Endothelial cell of umbilical vein (primary cell): ENCODE measurements around the gene EPAS1. TPM values are rescaled to one million over a fixed set of nuclear protein-coding genes. Genes with fewer than 3 reads are reported as not detected.

ENCODE experiments used
- BruUV-seq: library from RNA; stranded (reverse); fragments of 400-500 nt; replicated peaks from 2 replicates; lab custom pipeline; 2021; lab: Mats Ljungman, UMichigan
- CTCF ChIA-PET: fragments of 300-600, 350-600 bp; sonication (Branson Sonifier 250); formaldehyde crosslinking; loops from one replicate; lab custom pipeline; 2021; ENCODE audit warnings: antibody characterized with exemption, inconsistent platforms; lab: Charles Lee
- POLR2A ChIA-PET: fragments of 300-600, 350-600 bp; sonication (Branson Sonifier 250); formaldehyde crosslinking; loops from one replicate; lab custom pipeline; 2021; ENCODE audit warnings: antibody characterized with exemption, inconsistent platforms; lab: Charles Lee
- DNase-seq: peaks from one replicate; pipeline ENCODE4 v3.0.0-alpha.2; 2011; ENCODE audit warnings: low read depth, low spot score
- FAIRE-seq: peaks from 2 replicates; lab custom pipeline; 2011; peaks lifted over from hg19 to GRCh38; lab: Jason Lieb, UNC
- H2AFZ ChIP-seq: 2 replicates; pipeline ENCODE4 v1.6.0; 2012; ENCODE audit warnings: low read depth, low read length, control low read depth, inconsistent platforms
- H3K27ac ChIP-seq: 2 replicates; pipeline ENCODE4 v1.5.1; 2011; ENCODE audit warnings: low read depth, mild to moderate bottlenecking, control low read depth, low read length, moderate library complexity; ENCODE audit not compliant: insufficient read depth
- H3K27me3 ChIP-seq, 2 experiments: 2 replicates each; pipeline versions ENCODE4 v1.6.0 to v1.6.1; 2011; ENCODE audit warnings: low read length in 2 of 2, mixed read lengths in 1 of 2; ENCODE audit not compliant: control insufficient read depth in 2 of 2, insufficient read depth in 2 of 2
- H3K36me3 ChIP-seq, 2 experiments: 2 replicates in 1 of 2; 3 replicates in 1 of 2; pipeline ENCODE4 v1.5.1; 2011; ENCODE audit warnings: low read length in 2 of 2, mild to moderate bottlenecking in 1 of 2, moderate library complexity in 1 of 2; ENCODE audit not compliant: control insufficient read depth in 2 of 2, insufficient read depth in 2 of 2; ENCODE audit errors: extremely low read depth in 1 of 2
- H3K4me1 ChIP-seq: 3 replicates; pipeline ENCODE4 v1.5.1; 2011; ENCODE audit warnings: mild to moderate bottlenecking, low read length; ENCODE audit not compliant: control insufficient read depth, insufficient read depth; ENCODE audit errors: extremely low read depth
- H3K4me2 ChIP-seq: 2 replicates; pipeline ENCODE4 v1.6.1; 2011; ENCODE audit warnings: low read length, control low read depth, mixed read lengths; ENCODE audit not compliant: insufficient read depth
- H3K4me3 ChIP-seq, 3 experiments: fragments of 200-600 bp in 1 of 3; sonication (generic), shearing (Covaris generic) in 1 of 3; replicated peaks in 1 of 3; 2 replicates each; pipeline ENCODE4 v1.5.1; 2011 to 2016; ENCODE audit warnings: control low read depth in 3 of 3, low read length in 3 of 3, mild to moderate bottlenecking in 2 of 3, inconsistent platforms in 1 of 3, low read depth in 1 of 3, moderate library complexity in 1 of 3; ENCODE audit not compliant: insufficient read depth in 1 of 3
- H3K79me2 ChIP-seq: 2 replicates; pipeline ENCODE4 v1.6.0; 2012; ENCODE audit warnings: low read length, inconsistent platforms; ENCODE audit not compliant: control insufficient read depth, insufficient read depth
- H3K9ac ChIP-seq: replicated peaks from 2 replicates; pipeline ENCODE3; 2011; ENCODE audit warnings: low read length, control low read depth; ENCODE audit not compliant: insufficient read depth; ENCODE audit errors: extremely low read depth
- H3K9me1 ChIP-seq: replicated peaks from 3 replicates; pipeline ENCODE4 v1.6.0; 2011; ENCODE audit warnings: mild to moderate bottlenecking, low read length; ENCODE audit not compliant: control insufficient read depth, insufficient read depth; ENCODE audit errors: extremely low read depth
- H3K9me3 ChIP-seq: replicated peaks from 2 replicates; pipeline ENCODE4 v1.5.1; 2012; ENCODE audit warnings: low read length, inconsistent platforms; ENCODE audit not compliant: control insufficient read depth, insufficient read depth
- H4K20me1 ChIP-seq: replicated peaks from 2 replicates; pipeline ENCODE3; 2011; ENCODE audit warnings: mild to moderate bottlenecking, low read length; ENCODE audit not compliant: control insufficient read depth, insufficient read depth; ENCODE audit errors: extremely low read depth
- EZH2 ChIP-seq: IDR thresholded peaks from 2 replicates; pipeline ENCODE4 v1.6.1; 2012; ENCODE audit warnings: borderline replicate concordance, low read depth, mild to moderate bottlenecking, moderate library complexity, low read length, inconsistent platforms; ENCODE audit not compliant: severe bottlenecking
- FOS ChIP-seq: IDR thresholded peaks from 2 replicates; pipeline ENCODE4 v1.6.1; 2011; ENCODE audit warnings: mild to moderate bottlenecking, low read length, moderate library complexity, borderline replicate concordance; ENCODE audit not compliant: insufficient read depth
- GATA2 ChIP-seq: IDR thresholded peaks from 2 replicates; pipeline ENCODE4 v1.7.0; 2011; ENCODE audit warnings: low read depth, mild to moderate bottlenecking, moderate library complexity, mixed read lengths, low read length; ENCODE audit not compliant: insufficient read length, insufficient read depth
- JUN ChIP-seq: IDR thresholded peaks from 2 replicates; pipeline ENCODE4 v1.6.1; 2011; ENCODE audit warnings: borderline replicate concordance, low read depth; ENCODE audit not compliant: insufficient read length, insufficient read depth
- MYC ChIP-seq: IDR thresholded peaks from one replicate; pipeline ENCODE4 v1.6.1; 2011; ENCODE audit warnings: mild to moderate bottlenecking, low read depth, low read length
- POLR2A ChIP-seq: IDR thresholded peaks from 2 replicates; pipeline ENCODE4 v1.6.1; 2012; ENCODE audit warnings: low read depth, mild to moderate bottlenecking, control low read depth, low read length
- POLR2AphosphoS5 ChIP-seq: IDR thresholded peaks from 2 replicates; pipeline ENCODE4 v1.6.1; 2012; ENCODE audit warnings: low read depth, mild to moderate bottlenecking, control low read depth, low read length, moderate library complexity; ENCODE audit not compliant: insufficient read depth
- dilution Hi-C: fragments of 300-500 bp; cut with MboI; formaldehyde crosslinking; loops from one replicate; pipeline ENCODE4 v1.15.0; 2019; ENCODE audit warnings: low sequenced_read_pairs; ENCODE audit not compliant: extremely low pct_ligation_motif_present
- intact Hi-C: fragments of 100-400 bp; cut with micrococcal nuclease; formaldehyde crosslinking; loops from one replicate; pipeline ENCODE4 v1.10.0; 2022
- polyA plus RNA-seq, 4 experiments: library from polyadenylated mRNA; depleted of rRNA in 3 of 4; stranded (reverse) in 3 of 4; unstranded in 1 of 4; fragments of >200 nt; gene quantifications; 2 replicates each; pipeline versions ENCODE4 v1.2.1 to v1.2.3, GENCODE V29; 2011 to 2012; ENCODE audit warnings: missing spikeins in 1 of 4
- total RNA-seq: library from RNA; stranded (reverse); gene quantifications from 2 replicates; pipeline ENCODE4 v1.2.3, GENCODE V29; 2021
- TF ChIP-seq, protein P1 (sequence below), 2 donors: IDR thresholded peaks; 1 replicate in 1 of 2; 2 replicates in 1 of 2; pipeline ENCODE4 v1.5.1; 2011; ENCODE audit warnings: low read length in 2 of 2, mild to moderate bottlenecking in 2 of 2, moderate library complexity in 2 of 2, control low read depth in 1 of 2, inconsistent platforms in 1 of 2, low read depth in 1 of 2; ENCODE audit not compliant: insufficient read depth in 1 of 2; ENCODE audit errors: extremely low read depth in 1 of 2
- TF ChIP-seq, protein P2 (sequence below): IDR thresholded peaks from 2 replicates; pipeline ENCODE4 v1.6.1; 2011; ENCODE audit not compliant: insufficient read depth, insufficient read length

Gene EPAS1
- total and polyA plus RNA-seq, 2 donors (not counting 3 experiments of a cell fraction or from before 2014, with no cell fraction given) = 229 to 374 TPM

DNA sequence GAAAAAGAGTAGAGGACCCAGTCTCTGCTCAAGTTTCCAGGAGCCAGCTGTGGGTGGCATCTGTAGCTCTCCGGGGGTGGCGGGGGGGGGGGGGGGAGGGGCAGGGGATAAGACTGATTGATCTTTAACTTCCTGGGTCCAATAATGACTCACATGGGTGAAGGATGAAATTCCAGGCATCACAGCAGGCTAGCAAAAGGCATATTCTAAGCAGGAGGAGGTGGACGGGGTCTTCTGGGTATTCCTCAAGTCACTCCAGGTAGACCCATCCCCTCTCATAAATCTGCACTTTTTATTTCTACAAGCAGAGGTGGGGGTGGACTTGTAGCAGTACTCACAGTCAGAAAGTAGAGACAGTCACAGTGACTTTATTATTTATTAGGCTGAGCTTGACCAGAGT lies 96.7 kb downstream of the EPAS1 start:
- BruUV-seq = no TSS peak
- H3K79me2 ChIP-seq = no peaks in the 10 kb centered on the region
- no peaks in the 10 kb centered on the region for H3K9me3 ChIP-seq
- no peaks in the 10 kb centered on the region for H3K9me1 ChIP-seq
- POLR2A ChIA-PET = interaction anchor here (0.5 kb wide), 1 partner anchor 1413 kb away, joined by 3 read pairs; no protein-coding TSS in a partner anchor
- dilution Hi-C loops (no loop called here), intact Hi-C loops (no loop called here)
- DNase-seq (no peak), FAIRE-seq (no peak)
- CTCF ChIA-PET = interaction anchor here (1.0 to 1.8 kb wide), 2 partner anchors 11 to 400 kb away, joined by 3 to 6 read pairs; no protein-coding TSS in a partner anchor
- H4K20me1 ChIP-seq = no peaks in the 10 kb centered on the region
- peaks cover 0 to under 1% of the 10 kb centered on the region in 2 experiments for H3K36me3 ChIP-seq
- H3K4me2 ChIP-seq = no peak overlapping the region
- no peak overlapping the region for H3K4me3 ChIP-seq
- H3K27ac ChIP-seq = no peak overlapping the region
- no peak overlapping the region for H2AFZ ChIP-seq
- TF ChIP-seq POLR2A (no peak), JUN (no peak), POLR2AphosphoS5 (no peak), FOS (no peak), EZH2 (no peak), MYC (no peak), GATA2 (no peak)
- TF ChIP-seq, protein P1, sequence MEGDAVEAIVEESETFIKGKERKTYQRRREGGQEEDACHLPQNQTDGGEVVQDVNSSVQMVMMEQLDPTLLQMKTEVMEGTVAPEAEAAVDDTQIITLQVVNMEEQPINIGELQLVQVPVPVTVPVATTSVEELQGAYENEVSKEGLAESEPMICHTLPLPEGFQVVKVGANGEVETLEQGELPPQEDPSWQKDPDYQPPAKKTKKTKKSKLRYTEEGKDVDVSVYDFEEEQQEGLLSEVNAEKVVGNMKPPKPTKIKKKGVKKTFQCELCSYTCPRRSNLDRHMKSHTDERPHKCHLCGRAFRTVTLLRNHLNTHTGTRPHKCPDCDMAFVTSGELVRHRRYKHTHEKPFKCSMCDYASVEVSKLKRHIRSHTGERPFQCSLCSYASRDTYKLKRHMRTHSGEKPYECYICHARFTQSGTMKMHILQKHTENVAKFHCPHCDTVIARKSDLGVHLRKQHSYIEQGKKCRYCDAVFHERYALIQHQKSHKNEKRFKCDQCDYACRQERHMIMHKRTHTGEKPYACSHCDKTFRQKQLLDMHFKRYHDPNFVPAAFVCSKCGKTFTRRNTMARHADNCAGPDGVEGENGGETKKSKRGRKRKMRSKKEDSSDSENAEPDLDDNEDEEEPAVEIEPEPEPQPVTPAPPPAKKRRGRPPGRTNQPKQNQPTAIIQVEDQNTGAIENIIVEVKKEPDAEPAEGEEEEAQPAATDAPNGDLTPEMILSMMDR (IDR thresholded peaks at IDR 0.05; ENCODE audit: extremely low read depth in 1 of 2, insufficient read depth in 1 of 2, low read depth in 1 of 2, low read length in 2 of 2) = no peak
- TF ChIP-seq, protein P2, sequence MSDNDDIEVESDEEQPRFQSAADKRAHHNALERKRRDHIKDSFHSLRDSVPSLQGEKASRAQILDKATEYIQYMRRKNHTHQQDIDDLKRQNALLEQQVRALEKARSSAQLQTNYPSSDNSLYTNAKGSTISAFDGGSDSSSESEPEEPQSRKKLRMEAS = no peak
- peaks cover 0 to 3% of the 10 kb centered on the region in 2 experiments for H3K27me3 ChIP-seq
- no peak overlapping the region for H3K9ac ChIP-seq
- H3K4me1 ChIP-seq = no peaks in the 10 kb centered on the region
